Keratinocyte (primary cell): ENCODE results near the gene TAOK1. TPM values are rescaled to one million over a fixed set of nuclear protein-coding genes. Genes with fewer than 3 reads are reported as not detected.
"Not testable (repeated sequence)": the region's sequence is repeated elsewhere in the genome, so short reads cannot be mapped to it uniquely, and the experiment has no call there.

Experiments used
- DNase-seq: peaks from one replicate; pipeline ENCODE4 v3.0.0-alpha.2; 2011; ENCODE audit warnings: low read depth, missing footprints, low spot score
- FAIRE-seq: peaks from 2 replicates; lab custom pipeline; 2011; peaks lifted over from hg19 to GRCh38; lab: Jason Lieb, UNC
- H2AFZ ChIP-seq: 2 replicates; pipeline ENCODE4 v1.6.0; 2012; ENCODE audit warnings: low read length, control low read depth, inconsistent platforms; ENCODE audit not compliant: control insufficient read depth
- H3K27ac ChIP-seq: 2 replicates; pipeline ENCODE4 v1.5.1; 2011; ENCODE audit warnings: low read length; ENCODE audit not compliant: control insufficient read depth, insufficient read depth
- H3K27me3 ChIP-seq: 3 replicates; pipeline ENCODE4 v1.6.0; 2011; ENCODE audit warnings: low read length; ENCODE audit not compliant: control insufficient read depth, insufficient read depth; ENCODE audit errors: extremely low read depth
- H3K36me3 ChIP-seq, 2 experiments: 2 replicates in 1 of 2; 3 replicates in 1 of 2; pipeline ENCODE4 v1.5.1; 2011; ENCODE audit warnings: low read length in 2 of 2, mild to moderate bottlenecking in 1 of 2; ENCODE audit not compliant: control insufficient read depth in 2 of 2, insufficient read depth in 2 of 2; ENCODE audit errors: extremely low read depth in 1 of 2
- H3K4me1 ChIP-seq: 3 replicates; pipeline ENCODE4 v1.5.1; 2011; ENCODE audit warnings: low read length; ENCODE audit not compliant: control insufficient read depth, insufficient read depth; ENCODE audit errors: extremely low read depth
- H3K4me2 ChIP-seq: 3 replicates; pipeline ENCODE4 v1.6.0; 2011; ENCODE audit warnings: low read depth, low read length; ENCODE audit not compliant: control insufficient read depth, insufficient read depth; ENCODE audit errors: extremely low read depth
- H3K4me3 ChIP-seq, 3 experiments: fragments of 200-600 bp in 1 of 3; sonication (generic) in 1 of 3; 2 replicates in 2 of 3; 3 replicates in 1 of 3; pipeline ENCODE4 v1.5.1; 2011 to 2016; ENCODE audit warnings: low read length in 3 of 3, mild to moderate bottlenecking in 3 of 3, control low read depth in 2 of 3, inconsistent platforms in 1 of 3, low read depth in 1 of 3, mixed read lengths in 1 of 3, mixed run types in 1 of 3, moderate library complexity in 1 of 3; ENCODE audit not compliant: control insufficient read depth in 2 of 3, insufficient read depth in 2 of 3; ENCODE audit errors: extremely low read depth in 1 of 3
- H3K79me2 ChIP-seq: 2 replicates; pipeline ENCODE4 v1.6.0; 2012; ENCODE audit warnings: low read length; ENCODE audit not compliant: control insufficient read depth, insufficient read depth
- H3K9ac ChIP-seq: 3 replicates; pipeline ENCODE4 v1.6.0; 2011; ENCODE audit warnings: low read length; ENCODE audit not compliant: control insufficient read depth, insufficient read depth; ENCODE audit errors: extremely low read depth
- H3K9me1 ChIP-seq: 3 replicates; pipeline ENCODE4 v1.6.0; 2011; ENCODE audit warnings: low read length; ENCODE audit not compliant: control insufficient read depth, insufficient read depth; ENCODE audit errors: extremely low read depth
- H3K9me3 ChIP-seq: 2 replicates; pipeline ENCODE4 v1.5.1; 2012; ENCODE audit warnings: low read depth, low read length; ENCODE audit not compliant: control insufficient read depth
- H4K20me1 ChIP-seq: 3 replicates; pipeline ENCODE4 v1.6.0; 2011; ENCODE audit warnings: low read length; ENCODE audit not compliant: control insufficient read depth, insufficient read depth; ENCODE audit errors: extremely low read depth
- CTCF ChIP-seq, 3 experiments: IDR thresholded peaks in 1 of 3; conservative IDR thresholded peaks in 1 of 3; optimal IDR thresholded peaks in 1 of 3; 2 replicates in 2 of 3; 3 replicates in 1 of 3; pipeline versions ENCODE3 to v1.5.1; 2011; ENCODE audit warnings: low read length in 3 of 3, mild to moderate bottlenecking in 3 of 3, moderate library complexity in 2 of 3, control low read depth in 1 of 3, inconsistent platforms in 1 of 3; ENCODE audit not compliant: insufficient read depth in 2 of 3; ENCODE audit errors: extremely low read depth in 1 of 3
- EZH2 ChIP-seq: IDR thresholded peaks from one replicate; pipeline ENCODE4 v1.6.1; 2012; ENCODE audit warnings: inconsistent platforms, mild to moderate bottlenecking, low read length, moderate library complexity
- dilution Hi-C: fragments of 300-500 bp; cut with MboI; formaldehyde crosslinking; loops from one replicate; pipeline ENCODE4 v1.7.0; 2020; ENCODE audit warnings: low sequenced_read_pairs; ENCODE audit not compliant: extremely low pct_ligation_motif_present
- polyA plus RNA-seq, 5 experiments: library from polyadenylated mRNA; depleted of rRNA in 3 of 5; stranded (reverse) in 3 of 5; stranded (forward) in 1 of 5; unstranded in 1 of 5; fragments of >200 nt; gene quantifications; 1 replicate in 1 of 5; 2 replicates in 3 of 5; 3 replicates in 1 of 5; pipeline versions ENCODE4 v1.2.1 to v1.2.3, GENCODE V29; 2011 to 2012; ENCODE audit warnings: missing spikeins in 2 of 5, low read depth in 1 of 5, low replicate concordance in 1 of 5

TAOK1 gene
- polyA plus RNA-seq, 1 donor (not counting 4 experiments of a cell fraction or from before 2014, with no cell fraction given), result 26.7 TPM

- Histone ChIP-seq H3K27me3 (no peaks in the 10 kb centered on the region), H3K36me3 (peaks cover 0 to 3% of the 10 kb centered on the region in 2 experiments), H3K4me1 (no peaks in the 10 kb centered on the region), H3K79me2 (peaks cover 2% of the 10 kb centered on the region), H3K4me3 (no peak overlapping the region), H3K9me1 (no peaks in the 10 kb centered on the region), H3K27ac (no peak overlapping the region), H3K9me3 (no peaks in the 10 kb centered on the region), H4K20me1 (no peaks in the 10 kb centered on the region), H2AFZ (no peak overlapping the region), H3K9ac (no peak overlapping the region), H3K4me2 (no peak overlapping the region)
- FAIRE-seq (no peak), DNase-seq (no peak)
- dilution Hi-C loops, result no loop called here
- TF ChIP-seq EZH2, result no peak
- no peak for TF ChIP-seq CTCF (optimal IDR thresholded peaks at IDR 0.05 in 1 of 3, IDR thresholded peaks at IDR 0.05 in 1 of 3, conservative IDR thresholded peaks at IDR 0.05 in 1 of 3; ENCODE audit: extremely low read depth in 1 of 3, insufficient read depth in 2 of 3, low read length in 3 of 3)
These were observed 79.1 kb downstream of the TAOK1 start for GRCh38 chr17:29469276-29469675.

GRCh38 chr17:29473437-29473836 is 83.3 kb downstream of the TAOK1 start:
- H3K4me1 ChIP-seq, H3K9me1 ChIP-seq, H3K9ac ChIP-seq, FAIRE-seq, H3K27ac ChIP-seq, H4K20me1 ChIP-seq, H3K4me3 ChIP-seq, DNase-seq, dilution Hi-C loops, H3K79me2 ChIP-seq, H3K4me2 ChIP-seq, H3K36me3 ChIP-seq, H3K9me3 ChIP-seq, H2AFZ ChIP-seq, H3K27me3 ChIP-seq: not testable (repeated sequence)

DNA sequence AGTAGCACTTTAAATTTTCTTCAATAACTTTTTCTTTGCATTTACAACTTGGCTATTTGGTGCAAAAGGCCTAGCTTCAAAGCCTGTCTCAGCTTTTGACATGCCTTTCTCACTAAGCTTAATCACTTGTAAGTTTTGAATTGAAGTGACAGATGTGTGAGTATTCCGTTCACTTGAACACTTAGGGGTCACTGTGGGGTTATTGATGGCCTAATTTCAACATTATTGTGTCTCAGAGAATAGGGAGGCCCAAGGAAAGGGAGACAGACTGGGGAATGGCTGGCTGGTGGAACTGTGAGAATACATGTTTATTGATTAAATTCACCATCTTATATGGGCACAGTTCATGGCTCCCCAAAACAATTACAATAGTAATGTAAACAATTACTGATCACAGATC is 84.1 kb downstream of the TAOK1 start:
- H3K79me2 ChIP-seq, result peaks cover 4% of the 10 kb centered on the region
- no peaks in the 10 kb centered on the region for H3K9me3 ChIP-seq
- H3K36me3 ChIP-seq, result peaks cover 6 to 7% of the 10 kb centered on the region in 2 experiments
- no peak overlapping the region for H3K4me2 ChIP-seq
- H3K27me3 ChIP-seq, result no peaks in the 10 kb centered on the region
- no peak for TF ChIP-seq EZH2
- H3K9me1 ChIP-seq, result no peaks in the 10 kb centered on the region
- H3K4me1 ChIP-seq, result no peaks in the 10 kb centered on the region
- no peak overlapping the region for H3K9ac ChIP-seq
- H4K20me1 ChIP-seq, result no peaks in the 10 kb centered on the region
- DNase-seq, result no peak
- FAIRE-seq, result no peak
- no peak overlapping the region for H3K4me3 ChIP-seq
- no peak overlapping the region for H3K27ac ChIP-seq
- dilution Hi-C loops, result no loop called here
- H2AFZ ChIP-seq, result no peak overlapping the region
